ENCODE data around the gene PDE7B.

Gene PDE7B

GRCh38 chr6:136125585-136125984, 274.1 kb downstream of the PDE7B start:
- TF ChIP-seq GATA2 (IDR thresholded peaks at IDR 0.05; ENCODE audit: low read depth, low read length) (no peak), GATA3 (IDR thresholded peaks at IDR 0.05; ENCODE audit: low read depth, low read length) (no peak)

GRCh38 chr6:136127873-136128272, 276.4 kb downstream of the PDE7B start:
- no peak for TF ChIP-seq GATA3 (IDR thresholded peaks at IDR 0.05; ENCODE audit: low read depth, low read length)

DNA sequence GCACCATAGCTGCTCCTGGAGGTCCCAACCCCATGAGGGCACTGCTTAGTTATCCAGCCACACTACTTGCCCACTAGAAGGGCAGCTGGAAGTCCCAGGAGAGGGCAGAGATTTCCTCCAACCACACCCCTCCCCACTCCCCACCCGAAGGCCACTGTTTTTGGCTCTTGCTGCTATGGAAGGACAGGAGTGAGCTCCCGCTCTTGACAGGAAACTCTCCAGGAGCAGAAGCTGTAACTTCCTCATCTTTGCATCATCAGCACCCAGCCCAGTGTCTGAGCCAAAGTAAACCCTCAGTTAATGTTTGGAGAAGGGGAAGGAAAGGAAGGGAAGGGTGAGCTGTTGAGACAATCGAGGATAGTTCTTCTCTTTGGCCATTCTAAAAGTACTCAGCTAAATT, 277.9 kb downstream of the PDE7B start:
- TF ChIP-seq GATA3 (IDR thresholded peaks at IDR 0.05; ENCODE audit: low read depth, low read length) (no peak), GATA2 (IDR thresholded peaks at IDR 0.05; ENCODE audit: low read depth, low read length) (no peak)

DNA sequence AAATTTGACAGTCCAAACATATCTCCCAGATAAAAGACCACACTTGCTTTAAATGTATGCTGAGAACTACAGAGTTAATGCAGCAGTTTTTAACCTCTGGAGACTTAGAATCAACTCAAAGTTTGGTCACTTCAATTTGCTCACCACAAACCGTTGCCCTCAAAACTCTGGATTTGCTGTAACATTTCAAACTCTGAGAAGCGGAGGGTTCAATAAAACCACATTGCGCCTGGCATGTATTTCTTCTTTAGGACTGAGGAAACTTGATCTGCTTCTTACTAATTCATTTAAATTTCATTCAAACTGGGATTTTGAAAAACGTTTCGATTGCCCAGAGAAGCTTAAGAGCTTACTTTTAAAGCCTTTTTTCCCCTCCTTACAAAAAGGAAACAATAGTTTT, 282.8 kb downstream of the PDE7B start:
- no peak for TF ChIP-seq GATA3 (IDR thresholded peaks at IDR 0.05; ENCODE audit: low read depth, low read length)
- no peak for TF ChIP-seq GATA2 (IDR thresholded peaks at IDR 0.05; ENCODE audit: low read depth, low read length)

- no peak for TF ChIP-seq GATA3 (IDR thresholded peaks at IDR 0.05; ENCODE audit: low read depth, low read length)
- no peak for TF ChIP-seq GATA2 (IDR thresholded peaks at IDR 0.05; ENCODE audit: low read depth, low read length)
These were observed 283.2 kb downstream of the PDE7B start for GRCh38 chr6:136134751-136135150.

DNA sequence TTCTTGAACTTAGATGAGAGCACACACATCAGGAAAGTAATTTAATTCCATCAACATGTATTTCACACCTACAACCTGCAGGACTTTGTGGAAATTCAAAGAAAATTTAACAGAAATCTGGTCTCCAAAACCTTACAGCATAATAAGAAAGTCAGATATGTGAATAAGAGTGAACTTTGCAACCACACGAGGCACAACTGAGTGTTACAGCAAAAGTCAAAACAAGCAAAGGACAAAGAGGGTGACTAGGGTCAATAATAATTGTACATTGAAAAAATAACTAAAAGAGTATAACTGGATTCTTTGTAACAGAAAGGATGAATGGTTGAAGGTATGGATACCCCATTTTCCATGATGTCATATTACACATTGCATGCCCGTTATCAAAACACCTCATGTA, 284.8 kb downstream of the PDE7B start:
- no peak for TF ChIP-seq GATA3 (IDR thresholded peaks at IDR 0.05; ENCODE audit: low read depth, low read length)
- TF ChIP-seq GATA2 (IDR thresholded peaks at IDR 0.05; ENCODE audit: low read depth, low read length): no peak

DNA sequence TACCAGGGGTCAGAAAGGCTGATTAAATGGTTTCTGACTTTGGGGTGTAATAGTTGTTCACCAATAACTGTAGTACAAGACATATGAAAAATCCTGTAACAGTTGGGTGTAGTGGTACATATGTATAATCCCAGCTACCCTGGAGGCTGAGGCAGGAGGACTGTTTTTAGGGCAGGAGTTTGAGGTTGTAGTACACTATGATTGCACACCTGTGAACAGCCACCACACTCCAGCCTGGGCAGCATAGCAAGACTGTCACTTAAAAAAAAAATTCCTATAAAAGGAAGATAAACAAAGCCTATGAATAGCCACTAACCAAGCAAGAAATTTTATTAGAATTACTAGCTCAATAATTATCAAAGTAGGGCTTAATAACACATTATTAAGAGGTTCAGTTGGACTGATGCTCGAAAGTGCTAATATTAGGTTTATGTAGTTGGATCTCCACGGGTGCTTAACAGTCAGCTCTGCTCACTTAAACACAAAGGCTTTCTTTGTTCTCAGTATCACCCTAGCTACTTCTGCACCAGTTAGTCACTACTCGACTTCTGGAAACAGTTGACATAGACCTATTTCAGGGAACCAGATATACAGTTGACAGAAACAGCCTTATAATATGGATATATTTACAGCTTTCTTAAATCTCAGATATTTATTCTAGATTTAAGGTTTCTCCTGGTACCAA, 285.6 kb downstream of the PDE7B start:
- TF ChIP-seq GATA2 (IDR thresholded peaks at IDR 0.05; ENCODE audit: low read depth, low read length) (no peak), GATA3 (IDR thresholded peaks at IDR 0.05; ENCODE audit: low read depth, low read length) (no peak)

- TF ChIP-seq GATA2 (IDR thresholded peaks at IDR 0.05; ENCODE audit: low read depth, low read length) (no peak), GATA3 (IDR thresholded peaks at IDR 0.05; ENCODE audit: low read depth, low read length) (no peak)
These were observed 286.4 kb downstream of the PDE7B start for GRCh38 chr6:136137739-136138402.

DNA sequence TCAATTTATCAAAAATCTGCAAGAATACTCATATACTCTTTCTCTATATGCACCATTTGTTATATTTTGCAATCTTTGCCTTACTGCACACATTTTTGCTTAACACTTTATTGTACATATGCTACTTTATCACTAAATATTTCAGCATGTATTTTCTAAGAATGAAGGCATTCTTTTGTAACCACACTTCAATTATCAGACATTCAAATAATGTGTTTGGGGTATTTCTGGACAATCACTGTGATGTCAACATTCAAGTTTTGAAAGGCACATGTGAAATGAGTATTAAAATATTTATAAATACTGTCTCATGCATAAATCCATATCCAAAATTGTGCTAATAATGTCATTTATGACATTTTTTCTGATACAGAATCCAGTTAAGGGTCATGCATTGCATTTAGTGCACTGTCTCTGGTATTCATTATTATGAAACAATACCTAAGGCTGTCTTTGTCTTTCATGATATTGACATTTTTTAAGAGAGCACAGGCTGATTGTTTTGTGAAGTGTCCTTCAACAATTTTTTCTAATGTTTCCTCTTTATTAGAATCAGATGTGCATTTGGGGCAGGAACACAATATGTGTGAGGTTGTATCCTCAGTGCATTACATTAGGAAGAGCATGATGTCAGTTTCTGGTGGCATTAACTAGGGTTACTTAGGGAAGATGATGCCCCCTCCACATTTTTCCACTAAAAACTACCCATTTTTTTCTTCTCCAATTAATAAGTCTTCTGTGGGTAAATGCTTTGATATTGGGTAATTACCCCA, 292.9 kb downstream of the PDE7B start:
- TF ChIP-seq GATA3 (IDR thresholded peaks at IDR 0.05; ENCODE audit: low read depth, low read length) (no peak), GATA2 (IDR thresholded peaks at IDR 0.05; ENCODE audit: low read depth, low read length) (no peak)

GRCh38 chr6:136146130-136146529, 294.6 kb downstream of the PDE7B start:
- no peak for TF ChIP-seq GATA3 (IDR thresholded peaks at IDR 0.05; ENCODE audit: low read depth, low read length)

GRCh38 chr6:136147342-136147741, 295.8 kb downstream of the PDE7B start:
- TF ChIP-seq GATA2 (IDR thresholded peaks at IDR 0.05; ENCODE audit: low read depth, low read length) (no peak), GATA3 (IDR thresholded peaks at IDR 0.05; ENCODE audit: low read depth, low read length) (no peak)

- TF ChIP-seq GATA2 (IDR thresholded peaks at IDR 0.05; ENCODE audit: low read depth, low read length): no peak
- TF ChIP-seq GATA3 (IDR thresholded peaks at IDR 0.05; ENCODE audit: low read depth, low read length): no peak
These were observed 296.6 kb downstream of the PDE7B start for GRCh38 chr6:136148051-136148450.

GRCh38 chr6:136148523-136148922, 297.0 kb downstream of the PDE7B start:
- TF ChIP-seq GATA2 (IDR thresholded peaks at IDR 0.05; ENCODE audit: low read depth, low read length) (no peak), GATA3 (IDR thresholded peaks at IDR 0.05; ENCODE audit: low read depth, low read length) (no peak)

DNA sequence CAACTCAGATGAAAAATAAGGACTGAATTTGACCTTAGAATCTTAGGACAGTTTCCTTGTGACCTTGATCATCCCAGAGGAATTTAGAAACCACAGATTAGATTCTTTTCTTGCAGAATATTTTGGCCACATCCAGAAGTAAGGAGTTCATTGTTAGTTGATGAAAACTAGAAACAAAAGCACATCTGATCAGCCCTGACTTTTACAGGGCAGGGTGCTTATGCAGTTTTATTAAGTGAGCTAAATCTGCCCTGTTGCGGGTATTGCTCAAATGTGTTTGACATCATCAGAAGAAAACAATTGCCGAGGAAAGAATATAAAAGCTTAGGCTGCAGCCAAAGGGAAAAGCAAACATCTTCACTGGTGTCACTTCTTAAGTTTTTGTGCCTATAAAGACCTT, 297.8 kb downstream of the PDE7B start:
- TF ChIP-seq GATA3 (IDR thresholded peaks at IDR 0.05; ENCODE audit: low read depth, low read length) (no peak), GATA2 (IDR thresholded peaks at IDR 0.05; ENCODE audit: low read depth, low read length) (no peak)

DNA sequence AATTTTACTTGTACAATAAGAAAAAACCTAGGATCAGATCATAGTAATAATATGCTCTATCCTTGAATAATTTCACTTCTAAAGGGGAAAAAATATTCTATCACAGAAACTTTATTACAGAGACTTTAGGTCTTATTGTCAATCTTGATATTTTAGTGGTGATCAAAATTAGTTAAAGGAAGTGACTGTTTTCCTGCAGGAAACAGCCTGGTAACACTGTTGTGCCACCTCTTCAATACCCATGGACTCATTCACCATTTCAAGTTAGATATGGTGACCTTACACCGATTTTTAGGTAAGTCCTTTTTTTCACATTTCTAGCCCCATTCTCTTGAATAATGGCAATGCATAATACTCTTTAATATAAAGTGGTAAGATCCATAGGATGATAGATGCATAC, 299.5 kb downstream of the PDE7B start:
- no peak for TF ChIP-seq GATA3 (IDR thresholded peaks at IDR 0.05; ENCODE audit: low read depth, low read length)
- TF ChIP-seq GATA2 (IDR thresholded peaks at IDR 0.05; ENCODE audit: low read depth, low read length): no peak
